Right lung (tissue), 10 donors: ENCODE data around the gene FRK. TPM values are rescaled to one million over a fixed set of nuclear protein-coding genes. Genes with fewer than 3 reads are reported as not detected.
"Not testable (repeated sequence)": the region's sequence is repeated elsewhere in the genome, so short reads cannot be mapped to it uniquely, and the experiment has no call there.

Experiments used
- DNase-seq, 2 donors: peaks; one replicate each; pipeline ENCODE4 v3.0.0-alpha.2; 2013
- long read RNA-seq, 8 donors: transcript quantifications; one replicate each; lab custom pipeline, GENCODE V29; 2026
- polyA plus RNA-seq, 5 donors: library from polyadenylated mRNA; unstranded; fragments of 120-200 nt; gene quantifications; one replicate each; pipeline versions ENCODE4 v1.2.1 to v1.2.3, GENCODE V29; 2013; ENCODE audit warnings: inconsistent platforms in 1 of 5, low replicate concordance in 1 of 5; ENCODE audit not compliant: insufficient read length in 5 of 5, insufficient read depth in 1 of 5

Gene FRK
- 1 to 10 TPM; 2.4 to 4.8 (median 4.4) TPM for polyA plus RNA-seq
- long read RNA-seq, donor 1, full-length matches to known transcripts, result 1 of 1 reads
- long read RNA-seq, donor 1, partial matches to known transcripts, result 0 of 1 reads
- long read RNA-seq, donor 1, other reads (novel, unspliced or antisense), result 0 of 1 reads
- long read RNA-seq, donor 2, full-length matches to known transcripts, result 1 of 1 reads
- long read RNA-seq, donor 2, partial matches to known transcripts, result 0 of 1 reads
- long read RNA-seq, donor 2, other reads (novel, unspliced or antisense), result 0 of 1 reads
- long read RNA-seq, donor 3, result 0 reads
- long read RNA-seq, donor 4, result 0 reads
- long read RNA-seq, donor 5, full-length matches to known transcripts, result 1 of 1 reads
- long read RNA-seq, donor 5, partial matches to known transcripts, result 0 of 1 reads
- long read RNA-seq, donor 5, other reads (novel, unspliced or antisense), result 0 of 1 reads
- long read RNA-seq, donor 6, full-length matches to known transcripts, result 1 of 1 reads
- long read RNA-seq, donor 6, partial matches to known transcripts, result 0 of 1 reads
- long read RNA-seq, donor 6, other reads (novel, unspliced or antisense), result 0 of 1 reads
- long read RNA-seq, donor 7, full-length matches to known transcripts, result 1 of 1 reads
- long read RNA-seq, donor 7, partial matches to known transcripts, result 0 of 1 reads
- long read RNA-seq, donor 7, other reads (novel, unspliced or antisense), result 0 of 1 reads
- long read RNA-seq, donor 8, full-length matches to known transcripts, result 1 of 1 reads
- long read RNA-seq, donor 8, partial matches to known transcripts, result 0 of 1 reads
- long read RNA-seq, donor 8, other reads (novel, unspliced or antisense), result 0 of 1 reads

GRCh38 chr6:116060572-116061283, at the start of gene FRK:
FRK (minus strand) TSS chr6:116060891; CDS start chr6:116060311, 580 bp downstream.
- peak; percentile 50 to 55 for DNase-seq

GRCh38 chr6:116108836-116109235, 48.1 kb upstream of the FRK start:
- DNase-seq, result no peak

GRCh38 chr6:116106146-116106545, 45.5 kb upstream of the FRK start:
- no peak for DNase-seq

- DNase-seq, result no peak
These were observed 44.6 kb upstream of the FRK start for GRCh38 chr6:116105247-116105646.

- DNase-seq, result no peak
These were observed 43.9 kb upstream of the FRK start for GRCh38 chr6:116104636-116105035.

- no peak for DNase-seq
These were observed 42.2 kb upstream of the FRK start for GRCh38 chr6:116102873-116103272.

- DNase-seq, result no peak
These were observed 41.1 kb upstream of the FRK start for GRCh38 chr6:116101790-116102189.

GRCh38 chr6:116101302-116101718, 40.6 kb upstream of the FRK start:
- no peak for DNase-seq

GRCh38 chr6:116100419-116101301, 40.0 kb upstream of the FRK start, which contains the start of gene NT5DC1:
NT5DC1 (plus strand) TSS chr6:116100853; CDS start chr6:116100931, 78 bp downstream.
- peak; percentile 85 to 86 for DNase-seq

GRCh38 chr6:116099036-116099435, 38.3 kb upstream of the FRK start:
- DNase-seq, result no peak

GRCh38 chr6:116096979-116097816, 36.5 kb upstream of the FRK start:
- no peak for DNase-seq

GRCh38 chr6:116096048-116096759, 35.5 kb upstream of the FRK start:
- not testable (repeated sequence) for DNase-seq

GRCh38 chr6:116094041-116094440, 33.4 kb upstream of the FRK start:
- DNase-seq, result no peak

- no peak for DNase-seq
These were observed 29.6 kb upstream of the FRK start for GRCh38 chr6:116090251-116090650.

GRCh38 chr6:116088946-116089345, 28.3 kb upstream of the FRK start:
- DNase-seq, result no peak

GRCh38 chr6:116087437-116088027, 26.8 kb upstream of the FRK start:
- DNase-seq, result no peak

- no peak for DNase-seq
These were observed 23.6 kb upstream of the FRK start for GRCh38 chr6:116084284-116084683.

GRCh38 chr6:116083052-116083451, 22.4 kb upstream of the FRK start:
- no peak for DNase-seq

- DNase-seq, result no peak
These were observed 18.3 kb upstream of the FRK start for GRCh38 chr6:116078945-116079344.
